Measurements from ENCODE around the gene FAM90A1.
A peak's percentile ranks its signal among the peaks of the same experiment; 100 is the strongest.
"Not testable (repeated sequence)": the region's sequence is repeated elsewhere in the genome, so short reads cannot be mapped to it uniquely, and the experiment has no call there.

The FAM90A1 gene

GRCh38 chr12:8226992-8227731 is at the start of gene FAM90A1:
TSS of gene FAM90A1 (minus strand) at chr12:8227618. CDS start at chr12:8224832, 2,786 bp downstream.
- peak in 1 of 2 donors; percentile 27 for DNase-seq

GRCh38 chr12:8276397-8276796 is 49.0 kb upstream of the FAM90A1 start:
- not testable (repeated sequence) for DNase-seq

- not testable (repeated sequence) for DNase-seq
Observed at GRCh38 chr12:8266706-8267105, 39.3 kb upstream of the FAM90A1 start.

- not testable (repeated sequence) for DNase-seq
Observed at GRCh38 chr12:8264236-8264635, 36.8 kb upstream of the FAM90A1 start.

GRCh38 chr12:8261111-8261554 is 33.7 kb upstream of the FAM90A1 start:
- not testable (repeated sequence) for DNase-seq

GRCh38 chr12:8256356-8256755 is 28.9 kb upstream of the FAM90A1 start:
- not testable (repeated sequence) for DNase-seq

GRCh38 chr12:8254705-8255104 is 27.3 kb upstream of the FAM90A1 start:
- not testable (repeated sequence) for DNase-seq

GRCh38 chr12:8252056-8252818 is 24.8 kb upstream of the FAM90A1 start:
- DNase-seq = not testable (repeated sequence)

GRCh38 chr12:8251616-8252015 is 24.2 kb upstream of the FAM90A1 start:
- not testable (repeated sequence) for DNase-seq

GRCh38 chr12:8246941-8247535 is 19.6 kb upstream of the FAM90A1 start:
- not testable (repeated sequence) for DNase-seq

GRCh38 chr12:8243682-8244161 is 16.3 kb upstream of the FAM90A1 start:
- peak in 1 of 2 donors; percentile 68 for DNase-seq

- DNase-seq = peak; percentile 99 to 100
Observed at GRCh38 chr12:8242880-8243681, 15.7 kb upstream of the FAM90A1 start.

- not testable (repeated sequence) for DNase-seq
Observed at GRCh38 chr12:8242622-8242879, 15.1 kb upstream of the FAM90A1 start.

- DNase-seq = peak; percentile 36 to 40
Observed at GRCh38 chr12:8241917-8242621, 14.7 kb upstream of the FAM90A1 start.

- not testable (repeated sequence) for DNase-seq
Observed at GRCh38 chr12:8240340-8241114, 13.1 kb upstream of the FAM90A1 start.

GRCh38 chr12:8237031-8237430 is 9.6 kb upstream of the FAM90A1 start:
- DNase-seq = not testable (repeated sequence)

GRCh38 chr12:8235316-8236157 is 8.1 kb upstream of the FAM90A1 start:
- DNase-seq = not testable (repeated sequence)

GRCh38 chr12:8234746-8235145 is 7.3 kb upstream of the FAM90A1 start:
- not testable (repeated sequence) for DNase-seq

GRCh38 chr12:8233935-8234495 is 6.6 kb upstream of the FAM90A1 start:
- not testable (repeated sequence) for DNase-seq
